HTR-8/SVneo (cell line): Measurements from ENCODE around the gene NHS.
"Not testable (repeated sequence)": the region's sequence is repeated elsewhere in the genome, so short reads cannot be mapped to it uniquely, and the experiment has no call there.

Experiments
- DNase-seq: peaks from one replicate; pipeline ENCODE4 v3.0.0; 2011; ENCODE audit warnings: low spot score, mixed read lengths; ENCODE audit not compliant: insufficient read length
- FAIRE-seq: peaks from 2 replicates; lab custom pipeline; 2011; peaks lifted over from hg19 to GRCh38; lab: Jason Lieb, UNC

Gene NHS

DNA sequence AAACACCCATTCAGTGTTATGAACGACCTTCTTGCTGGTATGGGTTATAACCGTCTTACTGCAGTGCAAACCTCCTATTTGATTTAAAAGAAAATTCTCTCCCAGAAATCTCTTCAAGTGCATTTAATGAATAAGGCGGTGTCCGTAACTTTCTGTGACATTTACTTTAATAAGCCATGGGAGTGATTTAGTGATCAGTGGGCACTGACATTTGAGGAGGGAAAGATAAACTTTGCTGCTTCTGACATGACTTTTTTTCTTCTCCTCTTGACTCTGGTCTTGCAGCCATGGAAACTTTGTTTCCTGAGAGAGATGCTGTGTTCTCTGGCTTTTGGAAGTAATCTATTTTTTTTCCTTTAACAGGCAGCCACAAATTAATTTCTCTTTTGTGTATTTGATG lies 106.1 kb downstream of the NHS start:
- FAIRE-seq (no peak), DNase-seq (no peak)

DNA sequence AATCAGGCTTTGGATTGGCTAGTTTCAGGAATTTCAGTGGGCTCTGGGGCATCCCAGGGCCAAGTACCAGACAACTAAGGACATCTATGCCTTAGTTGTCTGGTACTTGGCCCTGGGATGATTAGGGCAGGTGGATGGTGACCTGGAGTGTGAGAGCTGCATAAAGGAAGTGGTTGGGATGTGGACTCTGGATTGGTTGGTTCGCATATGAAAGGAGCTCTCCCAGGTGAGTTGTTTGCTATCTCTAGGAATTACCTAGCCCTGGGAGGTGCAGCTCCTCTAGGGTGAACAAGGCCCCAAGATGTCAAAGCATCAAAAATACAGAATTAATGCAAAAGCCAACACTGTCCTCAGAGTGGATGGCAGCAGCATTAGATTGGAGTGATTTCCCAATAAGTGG lies 109.6 kb downstream of the NHS start:
- no peak for DNase-seq
- FAIRE-seq, result no peak

DNA sequence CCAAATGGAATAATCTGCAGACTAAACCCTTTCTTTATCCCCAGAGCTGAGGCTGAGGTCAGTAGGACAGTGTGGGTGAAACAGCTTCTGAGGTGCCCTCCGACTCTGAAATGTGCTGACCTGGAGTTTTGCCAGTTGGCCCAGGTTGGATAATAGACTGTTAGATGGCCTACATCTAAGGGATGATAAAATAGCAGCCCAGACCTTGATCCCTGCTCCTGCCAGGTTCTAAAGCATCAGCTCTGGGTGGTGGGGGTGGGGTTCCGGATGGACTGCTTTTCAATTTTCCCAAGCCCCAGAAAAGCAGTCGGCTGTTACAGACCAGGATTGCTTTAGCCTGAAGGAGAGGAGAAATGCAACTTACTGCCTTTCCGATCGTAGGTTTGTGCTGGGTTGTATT lies 110.4 kb downstream of the NHS start:
- FAIRE-seq (no peak), DNase-seq (no peak)

DNA sequence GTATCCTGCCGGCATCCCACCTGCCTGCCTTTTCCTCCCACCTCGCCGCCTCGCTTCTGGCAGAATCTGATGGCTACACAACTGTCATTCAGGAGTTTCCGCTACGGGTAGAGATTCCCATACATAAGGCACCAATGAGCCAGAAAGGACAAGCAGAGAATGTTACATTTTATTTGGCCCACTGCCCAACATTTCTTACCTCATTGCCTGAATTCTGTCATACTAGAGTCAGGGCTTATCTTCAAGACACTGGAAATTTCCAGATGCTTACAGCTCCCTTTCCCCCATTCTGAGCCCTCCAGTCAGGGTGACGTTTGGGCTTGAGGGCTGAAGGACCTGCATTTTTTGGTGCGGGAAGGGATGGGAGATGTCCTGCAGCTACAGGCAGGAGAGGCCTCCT lies 113.0 kb downstream of the NHS start:
- FAIRE-seq (no peak), DNase-seq (no peak)

DNA sequence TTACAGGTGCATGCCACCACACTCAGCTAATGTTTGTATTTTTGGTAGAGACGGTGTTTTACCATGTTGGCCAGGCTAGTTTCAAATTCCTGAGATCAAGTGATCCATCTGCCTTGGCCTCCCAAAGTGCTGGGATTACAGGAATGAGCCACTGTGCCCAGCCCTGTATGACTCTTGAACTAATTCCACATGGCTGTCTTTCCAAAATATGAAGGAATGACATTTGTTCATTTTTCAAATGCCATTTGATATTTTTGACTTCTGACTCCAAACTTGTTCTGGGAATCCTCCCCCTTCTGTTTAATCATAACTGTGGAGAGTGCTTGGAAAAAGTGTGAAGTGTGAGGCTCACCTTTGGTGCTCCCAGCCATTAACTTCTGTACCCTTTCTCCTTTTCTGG lies 119.2 kb downstream of the NHS start:
- FAIRE-seq (no peak), DNase-seq (no peak)

DNA sequence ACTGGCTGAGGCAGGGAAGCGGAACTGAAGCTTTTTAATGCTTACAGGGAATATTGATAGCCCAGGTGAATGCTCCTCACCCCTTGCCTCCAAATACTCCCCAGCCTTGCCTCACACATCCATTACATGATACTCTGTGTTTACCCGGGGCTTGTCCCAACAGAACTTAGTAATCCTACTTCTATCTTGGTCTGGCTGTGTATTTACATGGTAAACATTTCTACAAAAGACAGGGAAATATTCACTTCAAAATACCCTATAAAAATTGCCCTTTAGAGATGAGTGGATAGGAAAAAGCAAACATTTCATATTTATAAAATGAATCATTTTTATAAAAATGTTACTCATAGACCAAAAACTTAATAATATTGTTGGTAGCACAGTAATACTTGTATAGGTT lies 120.1 kb downstream of the NHS start:
- no peak for DNase-seq
- no peak for FAIRE-seq

DNA sequence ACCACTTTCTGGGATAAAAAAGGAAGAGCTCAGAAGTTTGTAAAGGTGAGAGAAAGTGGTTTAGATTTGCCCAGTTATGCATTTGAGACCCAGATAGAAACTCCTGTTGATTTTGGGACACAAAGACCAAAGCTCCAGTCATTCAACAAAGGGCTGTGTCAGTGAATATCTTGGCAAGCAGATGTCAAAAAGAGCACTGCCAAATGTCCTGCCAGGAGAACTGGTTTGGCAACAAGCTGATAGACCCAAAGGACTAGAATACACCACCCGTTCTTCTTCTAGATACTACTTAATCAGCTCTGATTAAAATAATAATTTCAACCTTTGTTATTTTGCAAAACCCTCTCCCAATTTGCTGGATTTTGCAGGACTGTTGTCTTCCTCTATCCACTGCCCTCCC lies 121.4 kb downstream of the NHS start:
- no peak for DNase-seq
- no peak for FAIRE-seq

DNA sequence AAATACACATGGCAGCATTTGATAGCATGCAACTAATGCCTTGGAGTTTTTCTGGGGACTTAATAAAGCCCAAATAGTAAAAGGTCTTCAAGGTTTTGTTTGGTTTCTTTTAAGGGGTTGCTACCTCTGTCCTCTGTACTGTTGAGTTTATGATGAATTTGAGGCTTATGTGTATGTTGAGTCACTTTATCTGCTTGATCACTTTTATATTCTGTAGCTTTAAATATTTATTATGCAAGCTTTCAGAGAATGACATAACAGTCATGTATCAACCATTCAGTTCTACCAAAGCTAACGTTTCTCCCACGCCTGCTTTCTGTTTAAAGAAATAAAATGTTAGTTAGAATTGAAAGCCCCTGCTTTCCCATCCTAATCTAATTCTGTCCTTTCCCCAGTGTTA lies 122.2 kb downstream of the NHS start:
- no peak for FAIRE-seq
- DNase-seq, result no peak

DNA sequence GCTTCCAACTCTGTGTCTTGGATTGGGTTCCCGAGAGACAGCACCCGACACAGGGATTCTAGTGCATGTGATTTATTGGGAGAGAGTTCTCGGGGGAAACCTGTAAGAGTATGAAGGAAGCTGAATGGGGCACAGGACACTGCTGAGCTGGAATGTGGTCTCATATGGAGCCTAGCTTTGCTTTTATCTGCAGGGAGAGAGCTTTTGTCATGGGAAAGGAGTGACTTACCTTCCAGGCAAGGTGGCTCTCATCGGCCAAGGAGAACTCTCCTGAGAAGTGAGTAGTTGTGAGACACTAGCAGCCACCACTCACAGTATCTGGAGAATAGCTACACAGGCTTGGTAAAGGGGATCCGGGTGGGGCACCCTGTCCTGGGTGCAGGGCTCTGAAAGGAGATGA lies 124.5 kb downstream of the NHS start:
- FAIRE-seq (no peak), DNase-seq (no peak)

DNA sequence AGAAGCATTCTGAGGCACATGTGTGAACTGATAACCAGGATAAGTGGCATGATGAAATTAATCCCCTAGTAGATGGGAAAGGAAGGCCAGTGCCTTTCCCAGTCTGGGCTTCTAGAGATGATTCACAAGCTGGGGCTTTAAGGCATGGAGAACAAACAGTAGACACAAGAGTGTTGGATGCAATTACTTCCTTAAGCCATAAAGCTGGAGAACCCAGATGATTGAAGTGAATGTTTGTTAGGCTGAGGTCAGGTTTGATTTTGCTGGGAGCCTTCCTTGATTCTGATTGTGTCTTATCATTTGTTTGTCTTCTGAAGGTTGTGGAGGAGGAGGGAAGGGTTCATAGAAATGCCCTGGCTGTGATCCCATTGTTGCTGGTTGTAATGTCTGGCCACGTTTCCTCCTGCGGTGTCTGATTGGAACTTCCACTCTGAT lies 125.2 kb downstream of the NHS start:
- peak; percentile 54 for FAIRE-seq
- DNase-seq, result no peak

DNA sequence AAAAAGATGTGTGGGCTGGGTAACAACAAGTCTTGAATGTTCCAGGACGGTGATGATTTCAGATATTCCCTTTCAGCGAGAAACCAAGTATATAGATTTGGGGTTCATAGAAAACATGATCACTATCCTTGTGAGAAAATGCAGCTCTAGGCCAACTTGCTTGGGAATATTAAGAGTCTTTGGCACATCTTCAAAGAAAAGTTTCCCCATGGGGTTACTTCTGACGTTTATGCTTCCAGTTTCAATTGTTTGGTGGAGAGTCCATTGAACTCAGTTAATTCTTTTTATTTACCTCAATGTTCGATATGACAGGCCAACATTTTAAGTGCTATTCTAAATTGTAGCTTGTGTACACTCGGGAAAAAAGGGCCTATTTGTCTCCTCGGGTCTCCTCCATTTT lies 126.7 kb downstream of the NHS start:
- no peak for FAIRE-seq
- DNase-seq, result no peak

DNA sequence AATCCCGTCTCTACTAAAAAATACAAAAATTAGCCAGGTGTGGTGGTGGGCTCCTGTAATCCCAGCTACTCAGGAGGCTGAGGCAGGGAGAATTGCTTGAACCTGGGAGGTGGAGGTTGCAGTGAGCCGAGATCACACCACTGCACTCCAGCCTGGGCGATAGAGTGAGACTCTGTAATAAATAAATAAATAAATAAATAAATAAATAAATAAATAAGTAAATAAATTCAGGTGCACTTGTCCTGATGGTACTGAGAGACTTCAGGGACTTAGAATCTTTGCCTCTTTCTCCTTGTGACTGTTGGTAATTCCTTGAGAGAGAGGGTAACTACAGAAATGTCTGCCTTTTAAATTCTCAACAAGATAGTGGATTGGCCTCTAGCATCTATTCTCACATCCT lies 131.4 kb downstream of the NHS start:
- not testable (repeated sequence) for DNase-seq, FAIRE-seq

DNA sequence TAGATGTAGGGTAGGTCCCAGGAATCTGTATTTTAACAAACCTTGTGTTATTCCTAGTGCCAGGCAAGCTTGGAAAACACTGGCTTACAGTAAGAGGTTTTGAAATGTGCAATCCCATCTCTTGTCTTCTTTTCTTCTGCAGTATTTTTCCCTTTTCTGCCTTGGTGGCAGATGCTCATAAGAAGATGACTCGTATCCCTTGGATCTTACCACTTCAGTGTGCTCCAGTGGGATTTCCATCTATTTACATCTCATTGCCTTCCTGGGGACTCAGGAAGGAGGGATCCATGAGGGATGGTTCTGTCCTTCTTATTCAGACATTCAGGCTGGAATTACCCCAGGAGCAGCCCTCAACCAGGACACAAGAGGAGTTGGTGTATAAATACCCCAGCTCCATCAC lies 136.6 kb downstream of the NHS start:
- DNase-seq (no peak), FAIRE-seq (no peak)

DNA sequence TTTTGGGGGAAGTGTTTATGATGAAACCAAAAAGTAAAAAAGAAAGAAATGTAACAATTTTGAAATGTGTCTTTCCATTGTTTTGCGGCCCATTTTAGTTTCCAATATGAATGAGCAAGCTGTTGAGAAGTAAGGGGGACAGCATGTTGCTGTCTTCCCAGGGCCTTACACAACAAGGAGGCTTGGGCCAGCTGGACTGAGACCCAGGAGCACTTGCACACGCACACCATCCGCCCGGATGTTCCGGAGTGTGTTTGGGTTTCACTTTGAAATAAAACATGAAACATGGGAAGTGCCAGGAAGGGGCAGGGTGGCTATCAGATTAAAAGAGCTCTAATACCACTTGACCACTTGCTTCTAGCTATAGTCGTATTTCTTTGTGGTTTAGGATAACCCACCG lies 144.4 kb downstream of the NHS start:
- DNase-seq (no peak), FAIRE-seq (no peak)

DNA sequence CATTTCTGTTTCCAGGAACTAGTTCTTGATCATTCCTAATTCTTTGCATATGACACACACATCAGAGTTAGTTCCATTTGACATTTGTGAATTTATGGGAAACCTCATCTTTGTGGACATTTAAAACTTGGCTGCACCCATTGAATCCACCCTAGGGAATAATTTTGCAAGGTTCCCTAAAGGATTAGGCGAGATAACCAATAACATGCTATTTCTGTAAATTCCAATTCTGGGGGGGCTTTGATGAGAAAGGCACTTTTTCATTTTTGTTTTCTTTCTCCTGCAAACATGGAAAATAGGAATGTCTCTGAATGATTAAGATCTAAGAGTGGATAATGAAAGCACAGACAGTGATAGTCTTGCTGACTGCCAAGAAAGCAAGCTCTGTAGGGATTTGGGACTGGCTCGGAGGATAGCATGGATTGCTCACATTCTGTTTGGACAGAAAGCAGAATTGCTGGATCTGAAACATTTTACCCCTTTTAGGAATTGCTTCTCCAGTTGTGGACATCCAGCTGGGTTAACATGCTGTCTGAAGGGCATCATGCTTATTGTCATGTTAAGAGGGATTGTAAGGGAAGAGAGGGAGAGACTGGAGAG lies 145.1 kb downstream of the NHS start:
- no peak for DNase-seq
- no peak for FAIRE-seq

DNA sequence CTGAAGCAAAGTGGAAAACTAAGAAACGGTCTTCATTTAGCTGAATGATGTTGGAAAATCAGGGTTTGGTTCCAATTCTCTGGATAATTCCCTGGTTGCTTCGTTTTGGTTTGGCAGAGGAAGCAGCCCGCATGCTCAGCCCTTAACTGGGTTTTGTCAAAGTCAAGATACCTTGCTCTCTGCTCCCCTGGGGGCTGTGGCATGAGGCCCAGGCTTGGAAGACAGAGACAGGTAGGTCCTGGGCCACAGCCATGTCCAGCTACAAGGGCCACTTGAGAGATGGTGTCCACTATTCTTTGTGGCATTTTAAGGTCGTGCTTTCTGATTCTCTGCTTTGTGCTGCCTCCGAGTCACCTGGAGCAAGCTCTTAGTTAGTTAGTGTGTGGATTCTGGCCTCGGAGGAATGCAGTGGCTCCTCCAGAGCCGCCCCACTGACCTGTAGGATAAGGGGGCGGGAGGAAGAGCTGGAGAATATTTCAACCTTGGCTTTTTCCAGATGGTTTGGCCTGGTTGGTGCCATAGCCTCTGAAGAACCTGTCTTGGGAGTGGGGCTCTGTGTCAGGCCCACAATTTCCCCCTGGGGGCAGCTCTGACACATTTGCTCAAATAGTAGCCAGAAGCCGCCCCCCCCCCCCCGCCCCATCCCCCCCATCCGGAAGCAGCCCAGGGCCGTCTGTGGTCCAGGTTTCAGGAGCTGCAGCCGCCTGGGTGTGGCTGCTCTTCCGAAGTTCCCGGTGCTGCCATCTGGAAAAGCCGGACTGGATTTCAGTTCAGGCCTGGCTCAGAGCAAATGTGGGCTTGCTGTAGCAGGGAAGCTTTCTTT lies 147.1 kb downstream of the NHS start:
- no peak for FAIRE-seq
- DNase-seq, result peak; percentile 46

DNA sequence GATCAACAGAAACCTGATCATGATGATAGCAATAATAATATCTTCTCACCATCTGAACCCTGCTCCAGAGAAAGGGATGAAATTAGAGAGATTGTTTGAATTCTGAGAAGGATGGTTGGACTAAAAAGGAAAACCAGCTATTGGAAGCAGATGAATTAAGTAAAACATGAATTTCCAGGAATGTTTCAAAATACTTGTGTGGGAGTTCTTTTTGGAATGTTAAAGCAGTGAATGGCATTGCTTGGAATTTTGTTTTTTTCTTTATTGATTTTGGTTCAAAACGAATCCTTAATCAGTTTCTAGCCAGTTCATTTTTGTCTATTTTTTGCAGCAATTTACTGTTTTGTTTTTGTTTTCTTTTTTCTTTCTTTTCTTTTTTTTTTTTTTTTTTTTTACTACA lies 150.3 kb downstream of the NHS start:
- DNase-seq, result no peak
- FAIRE-seq, result no peak

DNA sequence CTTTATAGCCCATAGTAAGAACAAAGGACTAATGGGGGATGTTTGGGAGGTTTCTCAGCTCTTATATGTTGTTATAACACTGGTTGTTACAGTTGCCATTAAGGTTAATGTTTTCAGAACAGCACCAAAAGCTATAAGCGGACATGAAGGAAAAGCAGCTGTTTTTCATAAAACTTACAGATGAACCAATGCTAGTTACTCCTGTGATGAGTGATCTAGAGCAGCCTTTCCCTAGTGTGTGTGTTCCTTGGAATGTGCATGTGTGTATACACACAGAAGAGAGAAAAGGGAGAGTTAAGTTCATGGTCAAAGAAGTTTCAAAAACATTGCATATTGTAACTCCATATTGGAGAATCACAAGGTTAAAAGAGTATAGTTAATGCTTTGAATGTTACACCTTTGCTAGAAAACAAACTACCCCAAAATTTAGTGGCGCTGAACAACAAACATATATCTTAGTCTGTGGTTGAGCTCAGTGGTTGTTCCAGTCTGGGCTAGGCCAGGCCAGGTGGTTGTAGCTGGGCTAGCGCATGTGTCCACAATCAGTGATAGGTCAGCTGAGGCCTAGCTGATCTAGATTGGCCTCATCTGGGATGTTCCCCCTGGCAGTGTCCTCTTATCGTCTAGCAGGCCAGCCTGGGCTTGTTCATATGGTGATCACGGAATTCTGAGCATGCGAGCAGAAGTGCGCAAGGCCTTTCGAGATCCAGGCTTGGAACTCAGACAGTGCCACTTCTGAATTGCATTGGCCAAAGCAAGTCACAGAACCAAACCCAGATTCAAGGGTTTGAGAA lies 151.0 kb downstream of the NHS start:
- DNase-seq, result no peak
- peak; percentile 88 for FAIRE-seq

DNA sequence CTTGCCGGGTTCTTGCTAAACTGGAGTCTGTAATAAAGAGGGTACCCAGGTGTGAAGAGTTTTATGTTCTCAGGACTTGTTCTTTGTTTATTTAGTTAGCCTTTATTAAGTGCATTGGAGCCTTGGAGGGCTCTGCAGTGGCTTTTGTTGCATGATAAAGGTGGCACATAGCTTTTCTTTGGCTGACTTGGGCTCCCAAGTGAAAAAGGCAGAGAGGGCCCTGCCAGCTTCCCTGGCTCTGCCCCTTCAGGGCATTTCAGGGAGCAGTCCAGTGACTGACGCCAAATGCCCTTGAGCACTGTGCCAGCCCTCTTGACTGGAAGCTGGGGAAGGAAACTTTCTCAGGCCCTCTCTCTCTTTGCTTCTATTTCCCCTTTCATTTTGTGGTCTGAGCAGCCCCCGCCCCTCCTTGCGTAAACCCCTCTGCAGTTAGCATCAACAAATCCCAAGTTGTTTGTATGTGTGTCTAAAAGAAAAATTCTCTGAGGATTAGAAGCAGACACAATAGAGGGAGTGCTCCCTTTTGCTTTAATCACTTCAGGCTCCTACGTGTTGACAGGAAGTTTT lies 152.2 kb downstream of the NHS start:
- DNase-seq, result no peak
- FAIRE-seq, result no peak

DNA sequence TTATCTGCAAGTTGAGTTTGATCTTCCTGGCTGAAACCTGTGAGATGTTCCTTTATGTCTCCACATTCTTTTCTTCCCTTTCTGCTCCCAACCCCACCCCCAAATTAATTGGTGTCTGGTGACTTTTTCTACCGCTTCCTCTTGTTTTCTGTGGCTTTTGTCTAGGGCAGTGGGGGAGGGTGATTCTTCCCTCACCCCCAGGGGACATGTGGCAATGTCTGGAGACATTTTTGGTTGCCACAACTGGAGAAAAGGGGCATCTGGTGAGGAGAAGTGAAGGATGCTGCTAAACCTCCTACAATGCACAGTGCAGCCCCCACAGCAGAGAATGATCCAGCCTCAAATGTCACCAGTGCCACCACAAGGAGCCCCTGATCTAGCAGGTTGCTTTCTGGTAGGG lies 152.9 kb downstream of the NHS start:
- FAIRE-seq (no peak), DNase-seq (no peak)

DNA sequence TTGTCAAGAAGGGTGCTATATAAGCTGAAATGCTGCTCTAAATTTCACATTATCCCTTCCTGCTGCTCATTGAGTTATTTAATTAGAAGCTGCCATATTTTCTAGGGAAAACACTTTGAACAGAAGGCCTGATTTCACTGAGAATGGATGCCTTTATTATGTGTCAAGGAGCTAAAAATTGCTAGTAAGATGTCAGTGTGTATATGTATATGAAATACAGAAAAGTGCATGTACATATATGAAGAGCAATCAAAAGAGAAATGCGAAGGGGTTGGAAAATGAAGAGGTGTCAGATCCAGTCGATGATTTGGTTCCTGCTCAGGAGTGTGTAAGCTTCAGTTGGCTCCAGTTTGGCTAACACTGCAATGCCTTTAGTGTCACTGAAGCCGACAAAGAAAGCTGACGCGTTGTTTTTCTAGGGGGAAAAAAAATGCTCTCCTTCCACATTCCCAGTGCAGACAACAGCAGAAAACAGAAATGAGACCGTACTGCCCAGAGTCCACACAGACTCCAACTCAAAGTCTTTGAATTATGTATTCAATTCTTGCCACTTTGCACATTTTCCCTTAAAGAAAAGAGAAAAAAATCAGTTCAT lies 154.2 kb downstream of the NHS start:
- no peak for FAIRE-seq
- DNase-seq, result no peak
